HepG2 (cell line): ENCODE results near the gene ERV3-1. TPM values are rescaled to one million over a fixed set of nuclear protein-coding genes. Genes with fewer than 3 reads are reported as not detected.

ENCODE experiments used
- FOXC1 ChIP-seq: sonication (generic); formaldehyde crosslinking; IDR thresholded peaks from 2 replicates; pipeline ENCODE4 v1.8.0; 2022; ENCODE audit warnings: mild to moderate bottlenecking, missing genetic modification reagents, borderline replicate concordance
- FOXK1 ChIP-seq: sonication (generic); formaldehyde crosslinking; IDR thresholded peaks from 2 replicates; pipeline ENCODE4 v1.4.0; 2020; ENCODE audit warnings: low read depth, missing genetic modification reagents, borderline replicate concordance
- GATAD1 ChIP-seq: IDR thresholded peaks from 2 replicates; pipeline ENCODE4 v1.6.1; 2016; ENCODE audit warnings: missing genetic modification reagents, missing compliant biosample characterization
- HCFC1 ChIP-seq: fragments of 150-350 bp; IDR thresholded peaks from 2 replicates; pipeline ENCODE4 v1.6.1; 2014; ENCODE audit warnings: low read depth, low read length
- MBD4 ChIP-seq: IDR thresholded peaks from 2 replicates; pipeline ENCODE4 v1.6.1; 2012; ENCODE audit warnings: low read length, inconsistent platforms, borderline replicate concordance
- PCBP2 ChIP-seq: fragments of 200-400 bp; formaldehyde crosslinking; optimal IDR thresholded peaks from 2 replicates; pipeline ENCODE3; 2018; ENCODE audit warnings: low read length, low read depth; ENCODE audit not compliant: poor library complexity, severe bottlenecking
- RNF2 ChIP-seq: fragments of 450-650 bp; conservative IDR thresholded peaks from 2 replicates; pipeline ENCODE4 v1.6.1; 2016; ENCODE audit warnings: low read depth
- SAFB2 ChIP-seq: sonication (generic); formaldehyde crosslinking; IDR thresholded peaks from 2 replicates; pipeline ENCODE4 v1.5.1; 2020; ENCODE audit warnings: missing genetic modification reagents, low read depth, mild to moderate bottlenecking, borderline replicate concordance
- SMAD3 ChIP-seq: sonication (generic); formaldehyde crosslinking; IDR thresholded peaks from 2 replicates; pipeline ENCODE4 v1.4.0; 2020; ENCODE audit warnings: missing genetic modification reagents
- SNAI1 ChIP-seq: sonication (generic); formaldehyde crosslinking; IDR thresholded peaks from 2 replicates; pipeline ENCODE4 v1.5.0; 2020; ENCODE audit warnings: mild to moderate bottlenecking, missing genetic modification reagents, borderline replicate concordance
- ZNF326 ChIP-seq: sonication (generic); formaldehyde crosslinking; IDR thresholded peaks from 2 replicates; pipeline ENCODE4 v1.4.0; 2020; ENCODE audit warnings: missing genetic modification reagents, borderline replicate concordance
- ZNF414 ChIP-seq: sonication (generic); formaldehyde crosslinking; IDR thresholded peaks from 2 replicates; pipeline ENCODE4 v1.5.0; 2020; ENCODE audit warnings: missing genetic modification reagents
- ZNF512 ChIP-seq: sonication (generic); formaldehyde crosslinking; IDR thresholded peaks from 2 replicates; pipeline ENCODE4 v1.4.0; 2020; ENCODE audit warnings: mild to moderate bottlenecking, missing genetic modification reagents
- polyA plus RNA-seq, 8 experiments: library from polyadenylated mRNA; depleted of rRNA in 3 of 8; stranded (reverse) in 7 of 8; unstranded in 1 of 8; fragments of >200 nt; fragmentation: Illumina TruSeq in 4 of 8; extraction: Trizol in 4 of 8; gene quantifications; 2 replicates each; pipeline versions ENCODE4 v1.2.1 to v1.2.3, GENCODE V29; 2011 to 2016; ENCODE audit warnings: low read depth in 4 of 8, missing spikeins in 1 of 8, mixed read lengths in 1 of 8; ENCODE audit not compliant: insufficient read depth in 1 of 8
- total RNA-seq, 5 experiments: library from RNA; depleted of rRNA; stranded (reverse); fragments of >200 nt; fragmentation: Illumina TruSeq; extraction: Trizol; gene quantifications; 2 replicates each; pipeline ENCODE4 v1.2.3, GENCODE V29; 2016; ENCODE audit warnings: low read depth in 1 of 5
- TF ChIP-seq, protein P1 (sequence below): IDR thresholded peaks from 2 replicates; pipeline ENCODE4 v1.6.1; 2012; ENCODE audit warnings: inconsistent platforms
- TF ChIP-seq, protein P2 (sequence below): sonication (generic); formaldehyde crosslinking; IDR thresholded peaks from 2 replicates; pipeline ENCODE4 v1.9.0; 2021; ENCODE audit warnings: missing genetic modification reagents, borderline replicate concordance
- TF ChIP-seq, protein P3 (sequence below): sonication (generic); formaldehyde crosslinking; IDR thresholded peaks from 2 replicates; pipeline ENCODE4 v1.4.0; 2020; ENCODE audit warnings: missing genetic modification reagents, borderline replicate concordance

The ERV3-1 gene
- total and polyA plus RNA-seq, 2 of the 13 experiments (the other 11 are each of a cell fraction or from before 2014, with no cell fraction given) = 20.4 to 86.3 TPM

DNA sequence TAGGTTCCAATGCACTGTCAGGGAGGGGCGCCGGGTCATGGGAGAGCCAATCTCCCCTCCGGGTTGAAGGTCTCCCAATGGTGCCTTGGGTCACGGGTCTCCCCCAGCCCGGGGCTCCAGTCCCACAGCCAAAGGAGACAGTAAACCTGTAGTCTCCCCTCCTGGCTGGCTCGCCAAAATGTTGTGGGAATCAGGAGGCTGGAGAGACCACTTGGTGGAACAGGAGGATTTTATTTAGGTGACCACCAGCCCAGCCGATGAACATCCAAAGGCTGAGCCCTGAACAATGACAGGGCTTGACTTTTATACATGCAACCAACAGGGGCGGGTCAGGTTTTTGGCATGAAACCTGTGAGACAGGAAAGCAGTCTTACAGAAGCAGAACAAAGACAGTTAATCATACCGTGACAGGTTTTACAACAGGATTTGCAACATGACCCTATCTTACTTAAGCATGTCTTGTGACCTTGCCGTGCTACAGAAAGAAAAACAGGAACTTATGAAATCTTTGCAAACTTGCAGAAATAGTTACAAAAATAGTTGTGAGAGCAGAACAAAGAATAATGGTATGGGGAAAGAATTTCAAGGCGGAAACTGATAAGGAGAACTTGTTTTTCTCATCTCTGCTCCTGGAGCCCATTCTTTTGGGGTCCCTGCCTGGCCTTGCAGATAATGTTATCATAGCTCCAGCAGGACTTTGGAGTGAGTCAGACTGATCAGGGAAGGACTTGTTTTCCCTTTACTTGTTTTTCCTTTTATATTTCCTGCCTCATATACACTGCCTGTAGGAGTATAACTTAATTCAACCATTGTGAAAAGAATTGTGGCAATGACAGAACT lies 7.1 kb downstream of the ERV3-1 start (continued):
- no peak for TF ChIP-seq PCBP2
- no peak for TF ChIP-seq ZNF512 (CRISPR knock-in tag)
- TF ChIP-seq, protein P1, sequence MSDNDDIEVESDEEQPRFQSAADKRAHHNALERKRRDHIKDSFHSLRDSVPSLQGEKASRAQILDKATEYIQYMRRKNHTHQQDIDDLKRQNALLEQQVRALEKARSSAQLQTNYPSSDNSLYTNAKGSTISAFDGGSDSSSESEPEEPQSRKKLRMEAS = peak; percentile 62; the same call in 1 of the 2 replicates
- TF ChIP-seq SMAD3 (CRISPR knock-in tag) = peak; percentile 82
- TF ChIP-seq RNF2 = no peak
- TF ChIP-seq, protein P2, sequence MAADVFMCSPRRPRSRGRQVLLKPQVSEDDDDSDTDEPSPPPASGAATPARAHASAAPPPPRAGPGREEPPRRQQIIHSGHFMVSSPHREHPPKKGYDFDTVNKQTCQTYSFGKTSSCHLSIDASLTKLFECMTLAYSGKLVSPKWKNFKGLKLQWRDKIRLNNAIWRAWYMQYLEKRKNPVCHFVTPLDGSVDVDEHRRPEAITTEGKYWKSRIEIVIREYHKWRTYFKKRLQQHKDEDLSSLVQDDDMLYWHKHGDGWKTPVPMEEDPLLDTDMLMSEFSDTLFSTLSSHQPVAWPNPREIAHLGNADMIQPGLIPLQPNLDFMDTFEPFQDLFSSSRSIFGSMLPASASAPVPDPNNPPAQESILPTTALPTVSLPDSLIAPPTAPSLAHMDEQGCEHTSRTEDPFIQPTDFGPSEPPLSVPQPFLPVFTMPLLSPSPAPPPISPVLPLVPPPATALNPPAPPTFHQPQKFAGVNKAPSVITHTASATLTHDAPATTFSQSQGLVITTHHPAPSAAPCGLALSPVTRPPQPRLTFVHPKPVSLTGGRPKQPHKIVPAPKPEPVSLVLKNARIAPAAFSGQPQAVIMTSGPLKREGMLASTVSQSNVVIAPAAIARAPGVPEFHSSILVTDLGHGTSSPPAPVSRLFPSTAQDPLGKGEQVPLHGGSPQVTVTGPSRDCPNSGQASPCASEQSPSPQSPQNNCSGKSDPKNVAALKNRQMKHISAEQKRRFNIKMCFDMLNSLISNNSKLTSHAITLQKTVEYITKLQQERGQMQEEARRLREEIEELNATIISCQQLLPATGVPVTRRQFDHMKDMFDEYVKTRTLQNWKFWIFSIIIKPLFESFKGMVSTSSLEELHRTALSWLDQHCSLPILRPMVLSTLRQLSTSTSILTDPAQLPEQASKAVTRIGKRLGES (CRISPR knock-in tag) = 0 out of 2 replicates have a peak, but pooled peaks have one; percentile 40
- TF ChIP-seq ZNF326 (CRISPR knock-in tag) = no peak
- no peak for TF ChIP-seq ZNF414 (CRISPR knock-in tag)
- TF ChIP-seq SNAI1 (CRISPR knock-in tag) = no peak
- TF ChIP-seq MBD4 = peak; percentile 97; the same call in 1 of the 2 replicates
- TF ChIP-seq GATAD1 = no peak; the same call in 1 of the 2 replicates
- no peak for TF ChIP-seq FOXC1 (CRISPR knock-in tag)
- TF ChIP-seq, protein P3, sequence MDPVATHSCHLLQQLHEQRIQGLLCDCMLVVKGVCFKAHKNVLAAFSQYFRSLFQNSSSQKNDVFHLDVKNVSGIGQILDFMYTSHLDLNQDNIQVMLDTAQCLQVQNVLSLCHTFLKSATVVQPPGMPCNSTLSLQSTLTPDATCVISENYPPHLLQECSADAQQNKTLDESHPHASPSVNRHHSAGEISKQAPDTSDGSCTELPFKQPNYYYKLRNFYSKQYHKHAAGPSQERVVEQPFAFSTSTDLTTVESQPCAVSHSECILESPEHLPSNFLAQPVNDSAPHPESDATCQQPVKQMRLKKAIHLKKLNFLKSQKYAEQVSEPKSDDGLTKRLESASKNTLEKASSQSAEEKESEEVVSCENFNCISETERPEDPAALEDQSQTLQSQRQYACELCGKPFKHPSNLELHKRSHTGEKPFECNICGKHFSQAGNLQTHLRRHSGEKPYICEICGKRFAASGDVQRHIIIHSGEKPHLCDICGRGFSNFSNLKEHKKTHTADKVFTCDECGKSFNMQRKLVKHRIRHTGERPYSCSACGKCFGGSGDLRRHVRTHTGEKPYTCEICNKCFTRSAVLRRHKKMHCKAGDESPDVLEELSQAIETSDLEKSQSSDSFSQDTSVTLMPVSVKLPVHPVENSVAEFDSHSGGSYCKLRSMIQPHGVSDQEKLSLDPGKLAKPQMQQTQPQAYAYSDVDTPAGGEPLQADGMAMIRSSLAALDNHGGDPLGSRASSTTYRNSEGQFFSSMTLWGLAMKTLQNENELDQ (CRISPR knock-in tag) = no peak
- no peak for TF ChIP-seq SAFB2 (CRISPR knock-in tag)
- no peak for TF ChIP-seq HCFC1
- TF ChIP-seq FOXK1 = peak; percentile 80
